ENCODE measurements around the gene PLEKHS1. TPM values are rescaled to one million over a fixed set of nuclear protein-coding genes. Genes with fewer than 3 reads are reported as not detected.

PLEKHS1 gene
- not detected in 2 replicates for total RNA-seq (2014; rRNA removed; shearing (Covaris generic))
- not detected in 2 replicates for polyA plus RNA-seq (2015; cell fraction: cytosol; rRNA removed)
- not detected in 2 replicates for polyA plus RNA-seq (2015; cell fraction: nucleus; rRNA removed)

GRCh38 chr10:113751181-113751732 is at the start of gene PLEKHS1:
Gene PLEKHS1 (plus strand): TSS chr10:113751682. CDS start chr10:113755278, 3,596 bp downstream.
- peak; percentile 32 for DNase-seq (ENCODE audit: low read depth)

- DNase-seq (ENCODE audit: low read depth) = peak; percentile 38
These were observed 46.7 kb upstream of the PLEKHS1 start for GRCh38 chr10:113704637-113705343.

- DNase-seq (ENCODE audit: low read depth) = no peak
These were observed 46.2 kb upstream of the PLEKHS1 start for GRCh38 chr10:113705344-113705652.

GRCh38 chr10:113706623-113707022 is 44.9 kb upstream of the PLEKHS1 start:
- DNase-seq (ENCODE audit: low read depth) = no peak

- DNase-seq (ENCODE audit: low read depth) = no peak
These were observed 42.8 kb upstream of the PLEKHS1 start for GRCh38 chr10:113708640-113709039.

GRCh38 chr10:113709221-113709838 is 42.2 kb upstream of the PLEKHS1 start:
- peak; percentile 82 for DNase-seq (ENCODE audit: low read depth)

- DNase-seq (ENCODE audit: low read depth) = no peak
These were observed 40.3 kb upstream of the PLEKHS1 start for GRCh38 chr10:113711142-113711541.

GRCh38 chr10:113712024-113712423 is 39.5 kb upstream of the PLEKHS1 start:
- DNase-seq (ENCODE audit: low read depth) = no peak

- DNase-seq (ENCODE audit: low read depth) = no peak
These were observed 38.5 kb upstream of the PLEKHS1 start for GRCh38 chr10:113712755-113713639.

GRCh38 chr10:113713640-113713982 is 37.9 kb upstream of the PLEKHS1 start:
- DNase-seq (ENCODE audit: low read depth) = no peak

- no peak for DNase-seq (ENCODE audit: low read depth)
These were observed 35.2 kb upstream of the PLEKHS1 start for GRCh38 chr10:113716109-113716910.

GRCh38 chr10:113718969-113719822 is 32.3 kb upstream of the PLEKHS1 start:
- no peak for DNase-seq (ENCODE audit: low read depth)

GRCh38 chr10:113720386-113720785 is 31.1 kb upstream of the PLEKHS1 start:
- no peak for DNase-seq (ENCODE audit: low read depth)

- DNase-seq (ENCODE audit: low read depth) = no peak
These were observed 19.2 kb upstream of the PLEKHS1 start for GRCh38 chr10:113732160-113732881.

- no peak for DNase-seq (ENCODE audit: low read depth)
These were observed 18.5 kb upstream of the PLEKHS1 start for GRCh38 chr10:113732966-113733365.

GRCh38 chr10:113733635-113734034 is 17.8 kb upstream of the PLEKHS1 start:
- DNase-seq (ENCODE audit: low read depth) = no peak

- no peak for DNase-seq (ENCODE audit: low read depth)
These were observed 15.6 kb upstream of the PLEKHS1 start for GRCh38 chr10:113735913-113736312.

GRCh38 chr10:113736576-113736975 is 14.9 kb upstream of the PLEKHS1 start:
- no peak for DNase-seq (ENCODE audit: low read depth)

- DNase-seq (ENCODE audit: low read depth) = no peak
These were observed 12.5 kb upstream of the PLEKHS1 start for GRCh38 chr10:113739031-113739430.
